Measurements from ENCODE around the gene ZNF480.
"Not testable (repeated sequence)": the region's sequence is repeated elsewhere in the genome, so short reads cannot be mapped to it uniquely, and the experiment has no call there.

The ZNF480 gene

GRCh38 chr19:52277471-52277870 lies 19.5 kb upstream of the ZNF480 start:
- no peaks in the 10 kb centered on the region for H3K9me3 ChIP-seq (ENCODE audit: control insufficient read depth, low read length)
- no peak for DNase-seq

GRCh38 chr19:52286256-52286655 lies 10.7 kb upstream of the ZNF480 start:
- Histone ChIP-seq H3K36me3 (ENCODE audit: control insufficient read depth, insufficient read depth, low read length) (peaks cover 74% of the 10 kb centered on the region), H3K4me1 (ENCODE audit: control insufficient read depth, insufficient read depth, low read length, poor library complexity, severe bottlenecking) (no peaks in the 10 kb centered on the region), H3K27ac (ENCODE audit: insufficient read depth, low read length, poor library complexity, severe bottlenecking) (no peak overlapping the region), H3K9me3 (ENCODE audit: control insufficient read depth, low read length) (peaks cover 8% of the 10 kb centered on the region), H3K27me3 (replicated peaks; ENCODE audit: control insufficient read depth, insufficient read depth, low read length, poor library complexity, severe bottlenecking) (no peaks in the 10 kb centered on the region), H3K4me3 (ENCODE audit: insufficient read depth, low read depth, low read length, poor library complexity, severe bottlenecking) (no peak overlapping the region)
- DNase-seq, result no peak

More at GRCh38 chr19:52277471-52277870, 19.5 kb upstream of the ZNF480 start:
- H3K36me3 ChIP-seq (ENCODE audit: control insufficient read depth, insufficient read depth, low read length), result peaks cover 27% of the 10 kb centered on the region
- H3K27me3 ChIP-seq (replicated peaks; ENCODE audit: control insufficient read depth, insufficient read depth, low read length, poor library complexity, severe bottlenecking), result no peaks in the 10 kb centered on the region
- peaks cover 4% of the 10 kb centered on the region for H3K4me1 ChIP-seq (ENCODE audit: control insufficient read depth, insufficient read depth, low read length, poor library complexity, severe bottlenecking)
- H3K4me3 ChIP-seq (ENCODE audit: insufficient read depth, low read depth, low read length, poor library complexity, severe bottlenecking), result no peak overlapping the region
- no peak overlapping the region for H3K27ac ChIP-seq (ENCODE audit: insufficient read depth, low read length, poor library complexity, severe bottlenecking)

DNA sequence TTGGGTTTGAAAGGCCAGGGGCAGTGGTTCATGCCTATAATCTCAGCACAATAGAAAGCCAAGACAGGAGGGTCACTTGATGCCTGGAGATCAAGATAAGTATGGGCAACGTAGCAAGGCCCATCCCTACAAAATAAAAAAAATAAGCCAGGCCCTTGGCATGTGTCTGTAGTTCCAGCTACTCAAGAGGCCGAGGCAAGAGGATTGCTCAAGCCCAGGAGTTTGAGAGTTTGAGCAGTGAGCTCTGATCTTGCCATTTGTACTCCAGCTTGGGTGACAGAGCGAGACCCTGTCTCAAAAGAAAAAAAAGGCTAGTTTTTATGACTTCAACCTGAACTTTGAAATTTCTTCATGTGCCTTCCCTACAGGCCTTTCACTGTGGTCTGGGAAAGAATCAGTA lies 5.2 kb upstream of the ZNF480 start:
- no peaks in the 10 kb centered on the region for H3K27me3 ChIP-seq (replicated peaks; ENCODE audit: control insufficient read depth, insufficient read depth, low read length, poor library complexity, severe bottlenecking)
- H3K4me1 ChIP-seq (ENCODE audit: control insufficient read depth, insufficient read depth, low read length, poor library complexity, severe bottlenecking), result peaks cover 3% of the 10 kb centered on the region
- H3K36me3 ChIP-seq (ENCODE audit: control insufficient read depth, insufficient read depth, low read length), result peaks cover 25% of the 10 kb centered on the region
- H3K27ac ChIP-seq (ENCODE audit: insufficient read depth, low read length, poor library complexity, severe bottlenecking), result no peak overlapping the region
- no peak overlapping the region for H3K4me3 ChIP-seq (ENCODE audit: insufficient read depth, low read depth, low read length, poor library complexity, severe bottlenecking)
- DNase-seq, result no peak
- H3K9me3 ChIP-seq (ENCODE audit: control insufficient read depth, low read length), result no peaks in the 10 kb centered on the region

- not testable (repeated sequence) for DNase-seq; H3K27ac ChIP-seq (ENCODE audit: insufficient read depth, low read length, poor library complexity, severe bottlenecking); H3K9me3 ChIP-seq (ENCODE audit: control insufficient read depth, low read length); H3K27me3 ChIP-seq (replicated peaks; ENCODE audit: control insufficient read depth, insufficient read depth, low read length, poor library complexity, severe bottlenecking); H3K4me3 ChIP-seq (ENCODE audit: insufficient read depth, low read depth, low read length, poor library complexity, severe bottlenecking)
- Histone ChIP-seq H3K36me3 (ENCODE audit: control insufficient read depth, insufficient read depth, low read length) (peaks cover 23% of the 10 kb centered on the region), H3K4me1 (ENCODE audit: control insufficient read depth, insufficient read depth, low read length, poor library complexity, severe bottlenecking) (peaks cover 10% of the 10 kb centered on the region)
These were observed 4.0 kb upstream of the ZNF480 start for GRCh38 chr19:52292946-52293345.

DNA sequence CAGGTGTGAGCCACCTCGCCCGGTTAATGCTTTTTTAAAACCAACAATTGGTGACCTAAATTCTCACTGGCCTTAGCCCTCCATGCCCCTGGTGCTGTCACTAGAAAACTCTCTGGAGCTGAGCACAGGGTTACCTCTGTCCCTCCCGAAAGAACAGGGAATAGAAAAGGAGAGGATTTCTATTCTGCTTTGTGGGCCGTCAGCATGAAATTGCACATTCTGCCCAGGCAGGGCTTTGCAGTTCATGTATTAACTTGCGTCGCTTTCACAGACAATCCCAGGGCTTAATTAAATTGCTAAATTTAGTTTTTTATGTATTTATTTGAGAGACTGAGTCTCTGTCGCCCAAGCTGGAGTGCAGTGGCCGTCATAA lies 583 bp upstream of the ZNF480 start:
- H3K9me3 ChIP-seq (ENCODE audit: control insufficient read depth, low read length), result no peaks in the 10 kb centered on the region
- peak overlapping the region; percentile 95 for H3K4me3 ChIP-seq (ENCODE audit: insufficient read depth, low read depth, low read length, poor library complexity, severe bottlenecking)
- H3K4me1 ChIP-seq (ENCODE audit: control insufficient read depth, insufficient read depth, low read length, poor library complexity, severe bottlenecking), result peaks cover 10% of the 10 kb centered on the region
- H3K36me3 ChIP-seq (ENCODE audit: control insufficient read depth, insufficient read depth, low read length), result peaks cover 20% of the 10 kb centered on the region
- no peaks in the 10 kb centered on the region for H3K27me3 ChIP-seq (replicated peaks; ENCODE audit: control insufficient read depth, insufficient read depth, low read length, poor library complexity, severe bottlenecking)
- H3K27ac ChIP-seq (ENCODE audit: insufficient read depth, low read length, poor library complexity, severe bottlenecking), result peak overlapping the region; percentile 69
- DNase-seq, result no peak

DNA sequence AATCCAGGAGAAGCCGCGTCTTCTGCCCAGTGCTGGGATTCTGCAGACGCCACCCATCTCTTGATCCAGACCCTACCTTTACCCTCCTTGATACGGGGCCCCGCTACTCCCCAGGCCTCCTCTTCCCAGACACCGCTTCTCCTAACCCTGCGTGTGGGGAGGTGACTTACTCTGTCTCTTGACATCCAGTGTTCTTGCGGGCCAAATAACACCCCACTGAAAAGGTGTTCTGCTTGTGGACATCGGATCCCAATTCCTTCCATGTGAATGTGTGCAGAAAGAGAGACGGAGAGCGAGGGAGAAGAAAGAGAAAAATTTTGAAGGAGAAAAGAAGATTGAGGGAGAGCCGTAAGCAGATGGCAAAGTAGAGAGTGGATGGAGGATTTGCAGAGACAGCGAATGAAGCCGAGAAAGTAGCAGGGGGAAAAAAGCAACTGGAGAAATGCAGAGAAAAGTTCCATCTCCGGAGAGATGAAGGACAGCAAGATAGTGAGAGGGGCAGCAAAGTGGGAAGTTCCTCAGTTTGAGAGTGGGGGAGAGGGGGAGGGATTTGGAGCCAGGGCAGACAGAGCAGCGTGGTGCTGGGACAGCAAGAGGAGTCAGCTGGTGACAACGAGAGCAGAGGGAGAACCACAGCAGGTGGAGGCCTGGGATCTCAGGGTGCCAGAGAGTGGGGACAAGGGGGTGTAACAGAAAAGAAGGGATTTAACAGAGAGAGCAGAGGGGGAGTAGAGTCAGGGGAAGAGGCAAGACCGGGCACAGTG lies 814 bp downstream of the ZNF480 start:
- no peaks in the 10 kb centered on the region for H3K9me3 ChIP-seq (ENCODE audit: control insufficient read depth, low read length)
- peaks cover 34% of the 10 kb centered on the region for H3K36me3 ChIP-seq (ENCODE audit: control insufficient read depth, insufficient read depth, low read length)
- peaks cover 10% of the 10 kb centered on the region for H3K4me1 ChIP-seq (ENCODE audit: control insufficient read depth, insufficient read depth, low read length, poor library complexity, severe bottlenecking)
- DNase-seq, result no peak
- peak overlapping the region; percentile 92 for H3K27ac ChIP-seq (ENCODE audit: insufficient read depth, low read length, poor library complexity, severe bottlenecking)
- peak overlapping the region; percentile 96 for H3K4me3 ChIP-seq (ENCODE audit: insufficient read depth, low read depth, low read length, poor library complexity, severe bottlenecking)
- no peaks in the 10 kb centered on the region for H3K27me3 ChIP-seq (replicated peaks; ENCODE audit: control insufficient read depth, insufficient read depth, low read length, poor library complexity, severe bottlenecking)

- DNase-seq, result no peak
- H3K27me3 ChIP-seq (replicated peaks; ENCODE audit: control insufficient read depth, insufficient read depth, low read length, poor library complexity, severe bottlenecking), result no peaks in the 10 kb centered on the region
- H3K4me3 ChIP-seq (ENCODE audit: insufficient read depth, low read depth, low read length, poor library complexity, severe bottlenecking), result no peak overlapping the region
- peaks cover 54% of the 10 kb centered on the region for H3K36me3 ChIP-seq (ENCODE audit: control insufficient read depth, insufficient read depth, low read length)
- H3K27ac ChIP-seq (ENCODE audit: insufficient read depth, low read length, poor library complexity, severe bottlenecking), result no peak overlapping the region
- peaks cover 49% of the 10 kb centered on the region for H3K9me3 ChIP-seq (ENCODE audit: control insufficient read depth, low read length)
- no peaks in the 10 kb centered on the region for H3K4me1 ChIP-seq (ENCODE audit: control insufficient read depth, insufficient read depth, low read length, poor library complexity, severe bottlenecking)
These were observed 10.3 kb downstream of the ZNF480 start for GRCh38 chr19:52307275-52307674.

DNA sequence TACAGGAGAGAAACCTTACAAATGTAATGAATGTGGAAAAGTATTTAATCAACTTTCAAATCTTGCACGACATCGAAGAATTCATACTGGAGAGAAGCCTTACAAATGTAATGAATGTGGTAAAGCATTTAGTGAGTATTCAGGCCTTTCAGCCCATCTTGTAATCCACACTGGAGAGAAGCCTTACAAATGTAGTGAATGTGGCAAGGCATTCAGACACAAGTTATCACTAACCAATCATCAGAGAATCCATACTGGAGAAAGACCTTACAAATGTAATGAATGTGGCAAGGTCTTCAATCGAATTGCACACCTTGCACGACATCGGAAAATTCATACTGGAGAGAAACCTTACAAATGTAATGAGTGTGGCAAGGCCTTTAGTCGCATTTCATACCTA lies 25.5 kb downstream of the ZNF480 start:
- H3K9me3 ChIP-seq (ENCODE audit: control insufficient read depth, low read length), result peaks cover 87% of the 10 kb centered on the region
- peak overlapping the region; percentile 1 for H3K4me3 ChIP-seq (ENCODE audit: insufficient read depth, low read depth, low read length, poor library complexity, severe bottlenecking)
- peaks cover 52% of the 10 kb centered on the region for H3K36me3 ChIP-seq (ENCODE audit: control insufficient read depth, insufficient read depth, low read length)
- H3K4me1 ChIP-seq (ENCODE audit: control insufficient read depth, insufficient read depth, low read length, poor library complexity, severe bottlenecking), result no peaks in the 10 kb centered on the region
- H3K27ac ChIP-seq (ENCODE audit: insufficient read depth, low read length, poor library complexity, severe bottlenecking), result no peak overlapping the region
- no peaks in the 10 kb centered on the region for H3K27me3 ChIP-seq (replicated peaks; ENCODE audit: control insufficient read depth, insufficient read depth, low read length, poor library complexity, severe bottlenecking)
- no peak for DNase-seq

GRCh38 chr19:52331757-52332156 lies 34.8 kb downstream of the ZNF480 start:
- peaks cover 8% of the 10 kb centered on the region for H3K4me1 ChIP-seq (ENCODE audit: control insufficient read depth, insufficient read depth, low read length, poor library complexity, severe bottlenecking)
- H3K27me3 ChIP-seq (replicated peaks; ENCODE audit: control insufficient read depth, insufficient read depth, low read length, poor library complexity, severe bottlenecking), result no peaks in the 10 kb centered on the region
- H3K4me3 ChIP-seq (ENCODE audit: insufficient read depth, low read depth, low read length, poor library complexity, severe bottlenecking), result no peak overlapping the region
- H3K36me3 ChIP-seq (ENCODE audit: control insufficient read depth, insufficient read depth, low read length), result no peaks in the 10 kb centered on the region
- H3K9me3 ChIP-seq (ENCODE audit: control insufficient read depth, low read length), result peaks cover 42% of the 10 kb centered on the region
- H3K27ac ChIP-seq (ENCODE audit: insufficient read depth, low read length, poor library complexity, severe bottlenecking), result no peak overlapping the region
- DNase-seq, result no peak

DNA sequence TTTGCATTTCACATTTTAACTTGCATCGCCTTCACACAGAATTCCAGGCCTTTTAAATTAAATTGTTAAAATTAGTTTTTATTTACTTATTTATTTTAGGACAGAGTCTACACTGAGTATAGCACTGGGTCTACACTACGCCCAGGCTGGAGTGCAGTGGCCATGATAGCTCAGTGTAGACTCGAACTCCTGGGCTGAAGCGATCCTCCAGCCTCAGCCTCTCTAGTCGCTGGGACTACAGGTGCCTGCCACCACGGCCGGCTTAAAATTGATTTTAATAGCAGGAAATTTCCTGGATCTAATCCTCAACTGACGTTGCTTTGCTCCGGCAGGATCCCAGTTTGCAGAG lies 38.8 kb downstream of the ZNF480 start:
- Histone ChIP-seq H3K4me1 (ENCODE audit: control insufficient read depth, insufficient read depth, low read length, poor library complexity, severe bottlenecking) (peaks cover 10% of the 10 kb centered on the region), H3K27ac (ENCODE audit: insufficient read depth, low read length, poor library complexity, severe bottlenecking) (no peak overlapping the region), H3K27me3 (replicated peaks; ENCODE audit: control insufficient read depth, insufficient read depth, low read length, poor library complexity, severe bottlenecking) (no peaks in the 10 kb centered on the region), H3K9me3 (ENCODE audit: control insufficient read depth, low read length) (peaks cover 22% of the 10 kb centered on the region), H3K36me3 (ENCODE audit: control insufficient read depth, insufficient read depth, low read length) (no peaks in the 10 kb centered on the region), H3K4me3 (ENCODE audit: insufficient read depth, low read depth, low read length, poor library complexity, severe bottlenecking) (peak overlapping the region; percentile 80)
- DNase-seq, result no peak

All from effector memory CD4-positive, alpha-beta T cell (primary cell).